HFFc6 (cell line): Measurements from ENCODE around the gene GCK. TPM values are rescaled to one million over a fixed set of nuclear protein-coding genes. Genes with fewer than 3 reads are reported as not detected.

Source experiments
- DNase-seq: peaks from one replicate; pipeline ENCODE4 v3.0.0-alpha.2; 2018
- H3K27ac Mint-ChIP-seq: 2 replicates; pipeline ENCODE4 v1.8.0; 2020; ENCODE audit warnings: mild to moderate bottlenecking, mixed read lengths
- H3K27me3 Mint-ChIP-seq: 2 replicates; pipeline ENCODE4 v1.8.0; 2021; ENCODE audit warnings: mild to moderate bottlenecking, moderate library complexity, mixed read lengths; ENCODE audit not compliant: insufficient read depth
- H3K36me3 Mint-ChIP-seq: 2 replicates; pipeline ENCODE4 v1.8.0; 2021; ENCODE audit warnings: low read depth, mixed read lengths
- H3K4me1 Mint-ChIP-seq: 2 replicates; pipeline ENCODE4 v1.8.0; 2020; ENCODE audit warnings: low read depth, mixed read lengths
- H3K4me3 Mint-ChIP-seq: 2 replicates; pipeline ENCODE4 v1.8.0; 2020; ENCODE audit warnings: mild to moderate bottlenecking, moderate library complexity, mixed read lengths
- H3K9me3 Mint-ChIP-seq: 2 replicates; pipeline ENCODE4 v1.8.0; 2020; ENCODE audit warnings: mild to moderate bottlenecking, mixed read lengths
- CTCF ChIP-seq: fragments of 200-600 bp; sonication (generic); IDR thresholded peaks from 2 replicates; pipeline ENCODE4 v1.5.0; 2021; ENCODE audit warnings: antibody characterized with exemption, mild to moderate bottlenecking
- total RNA-seq, 6 experiments: library from RNA; stranded (reverse); fragmentation: NEBNext Ultra II Directional; extraction: Animal tissue kit (Norgen Biotek cat#: 25700); gene quantifications; 2 replicates in 1 of 6; 3 replicates in 5 of 6; pipeline ENCODE4 v1.2.3, GENCODE V29; 2021

The GCK gene
- total RNA-seq, 6 experiments from 2014 or later = 0.11 to 0.26 (median 0.17) TPM; not detected in 2

GRCh38 chr7:44158096-44158872 lies 31.0 kb downstream of the GCK start:
- peaks cover 4% of the 10 kb centered on the region for H3K27me3 Mint-ChIP-seq
- no peak overlapping the region for H3K4me3 Mint-ChIP-seq
- peaks cover 26% of the 10 kb centered on the region for H3K4me1 Mint-ChIP-seq
- no peaks in the 10 kb centered on the region for H3K36me3 Mint-ChIP-seq
- DNase-seq = no peak
- TF ChIP-seq CTCF = no peak
- H3K9me3 Mint-ChIP-seq = no peaks in the 10 kb centered on the region
- H3K27ac Mint-ChIP-seq = no peak overlapping the region

GRCh38 chr7:44157116-44158080 lies 31.8 kb downstream of the GCK start:
- peaks cover 17% of the 10 kb centered on the region for H3K4me1 Mint-ChIP-seq
- no peak for DNase-seq
- H3K4me3 Mint-ChIP-seq = no peak overlapping the region
- H3K36me3 Mint-ChIP-seq = no peaks in the 10 kb centered on the region
- peaks cover 2% of the 10 kb centered on the region for H3K27me3 Mint-ChIP-seq
- no peaks in the 10 kb centered on the region for H3K9me3 Mint-ChIP-seq
- no peak for TF ChIP-seq CTCF
- no peak overlapping the region for H3K27ac Mint-ChIP-seq

- no peak for TF ChIP-seq CTCF
- Mint-ChIP-seq H3K36me3 (no peaks in the 10 kb centered on the region), H3K27me3 (peaks cover 2% of the 10 kb centered on the region), H3K9me3 (no peaks in the 10 kb centered on the region), H3K4me3 (no peak overlapping the region), H3K27ac (no peak overlapping the region), H3K4me1 (peaks cover 8% of the 10 kb centered on the region)
- no peak for DNase-seq
Observed at GRCh38 chr7:44156453-44157010, 32.7 kb downstream of the GCK start.

GRCh38 chr7:44155191-44156185 lies 33.8 kb downstream of the GCK start:
- TF ChIP-seq CTCF = no peak
- no peak for DNase-seq
- peaks cover 1% of the 10 kb centered on the region for H3K27me3 Mint-ChIP-seq
- H3K4me1 Mint-ChIP-seq = peaks cover 12% of the 10 kb centered on the region
- H3K9me3 Mint-ChIP-seq = no peaks in the 10 kb centered on the region
- no peak overlapping the region for H3K4me3 Mint-ChIP-seq
- no peaks in the 10 kb centered on the region for H3K36me3 Mint-ChIP-seq
- H3K27ac Mint-ChIP-seq = no peak overlapping the region

- no peak overlapping the region for H3K27ac Mint-ChIP-seq
Observed at GRCh38 chr7:44154703-44155102, 34.5 kb downstream of the GCK start.

More at GRCh38 chr7:44154703-44155102, 34.5 kb downstream of the GCK start:
- no peak overlapping the region for H3K4me3 Mint-ChIP-seq
- peaks cover 17% of the 10 kb centered on the region for H3K4me1 Mint-ChIP-seq
- no peak for DNase-seq
- no peaks in the 10 kb centered on the region for H3K9me3 Mint-ChIP-seq
- H3K36me3 Mint-ChIP-seq = no peaks in the 10 kb centered on the region
- H3K27me3 Mint-ChIP-seq = no peaks in the 10 kb centered on the region; the same call in none of the 2 replicates
- TF ChIP-seq CTCF = no peak
